ENCODE measurements around the gene DIP2C.

Gene DIP2C

GRCh38 chr10:497898-498451 lies 191.5 kb downstream of the DIP2C start:
- TF ChIP-seq, protein P1, sequence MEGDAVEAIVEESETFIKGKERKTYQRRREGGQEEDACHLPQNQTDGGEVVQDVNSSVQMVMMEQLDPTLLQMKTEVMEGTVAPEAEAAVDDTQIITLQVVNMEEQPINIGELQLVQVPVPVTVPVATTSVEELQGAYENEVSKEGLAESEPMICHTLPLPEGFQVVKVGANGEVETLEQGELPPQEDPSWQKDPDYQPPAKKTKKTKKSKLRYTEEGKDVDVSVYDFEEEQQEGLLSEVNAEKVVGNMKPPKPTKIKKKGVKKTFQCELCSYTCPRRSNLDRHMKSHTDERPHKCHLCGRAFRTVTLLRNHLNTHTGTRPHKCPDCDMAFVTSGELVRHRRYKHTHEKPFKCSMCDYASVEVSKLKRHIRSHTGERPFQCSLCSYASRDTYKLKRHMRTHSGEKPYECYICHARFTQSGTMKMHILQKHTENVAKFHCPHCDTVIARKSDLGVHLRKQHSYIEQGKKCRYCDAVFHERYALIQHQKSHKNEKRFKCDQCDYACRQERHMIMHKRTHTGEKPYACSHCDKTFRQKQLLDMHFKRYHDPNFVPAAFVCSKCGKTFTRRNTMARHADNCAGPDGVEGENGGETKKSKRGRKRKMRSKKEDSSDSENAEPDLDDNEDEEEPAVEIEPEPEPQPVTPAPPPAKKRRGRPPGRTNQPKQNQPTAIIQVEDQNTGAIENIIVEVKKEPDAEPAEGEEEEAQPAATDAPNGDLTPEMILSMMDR (IDR thresholded peaks at IDR 0.05; ENCODE audit: control insufficient read depth, extremely low read depth, insufficient read depth) = no peak
- H3K4me3 ChIP-seq (ENCODE audit: low read depth, low read length) = no peak overlapping the region
- DNase-seq (ENCODE audit: low read depth) = no peak

DNA sequence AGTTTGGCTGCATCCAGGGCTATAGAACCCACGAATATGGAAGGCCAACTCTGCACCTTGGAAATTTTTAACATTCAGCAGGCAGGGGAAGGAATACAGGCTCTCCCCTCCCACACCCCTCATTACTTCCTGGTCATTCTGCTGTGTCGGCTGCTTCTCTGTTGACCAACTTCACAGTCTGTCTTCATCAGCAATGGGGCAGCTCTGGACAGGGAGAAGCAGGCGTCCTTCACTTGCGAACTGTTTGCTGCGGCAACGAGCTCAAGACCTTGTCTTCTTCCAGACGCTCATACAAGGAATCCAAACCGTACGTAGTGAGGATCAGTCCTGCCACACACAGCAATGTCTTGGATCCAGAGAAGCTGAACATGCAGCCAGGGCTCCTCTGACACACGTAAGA lies 192.2 kb downstream of the DIP2C start:
- TF ChIP-seq, protein P1 (IDR thresholded peaks at IDR 0.05; ENCODE audit: control insufficient read depth, extremely low read depth, insufficient read depth) = no peak
- no peak for DNase-seq (ENCODE audit: low read depth)
- H3K4me3 ChIP-seq (ENCODE audit: low read depth, low read length) = no peak overlapping the region

- DNase-seq (ENCODE audit: low read depth) = no peak
- TF ChIP-seq, protein P1 (IDR thresholded peaks at IDR 0.05; ENCODE audit: control insufficient read depth, extremely low read depth, insufficient read depth) = no peak
- no peak overlapping the region for H3K4me3 ChIP-seq (ENCODE audit: low read depth, low read length)
These were observed 194.9 kb downstream of the DIP2C start for GRCh38 chr10:494556-494955.

DNA sequence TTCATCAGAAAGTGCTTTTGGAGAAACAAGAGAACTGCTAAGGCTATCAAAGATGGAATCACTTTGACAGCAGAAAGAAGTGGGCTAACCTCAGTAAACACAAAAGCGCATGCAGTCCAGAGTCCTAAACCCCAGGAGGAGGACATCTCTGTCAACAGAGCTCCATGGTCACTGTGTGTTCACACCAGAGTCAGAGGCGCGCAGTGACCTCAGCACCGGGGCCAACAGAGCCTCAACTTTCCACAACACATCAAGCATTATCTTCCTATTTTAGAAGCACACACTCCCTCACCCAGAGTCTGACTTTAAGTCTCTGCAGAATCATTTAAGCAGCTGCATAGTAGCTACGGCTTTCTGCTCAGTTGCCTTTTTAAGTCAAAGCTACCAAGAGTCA lies 195.3 kb downstream of the DIP2C start:
- no peak for DNase-seq (ENCODE audit: low read depth)
- no peak overlapping the region for H3K4me3 ChIP-seq (ENCODE audit: low read depth, low read length)
- TF ChIP-seq, protein P1 (IDR thresholded peaks at IDR 0.05; ENCODE audit: control insufficient read depth, extremely low read depth, insufficient read depth) = no peak

GRCh38 chr10:493391-494148 lies 195.9 kb downstream of the DIP2C start:
- DNase-seq (ENCODE audit: low read depth) = no peak

DNA sequence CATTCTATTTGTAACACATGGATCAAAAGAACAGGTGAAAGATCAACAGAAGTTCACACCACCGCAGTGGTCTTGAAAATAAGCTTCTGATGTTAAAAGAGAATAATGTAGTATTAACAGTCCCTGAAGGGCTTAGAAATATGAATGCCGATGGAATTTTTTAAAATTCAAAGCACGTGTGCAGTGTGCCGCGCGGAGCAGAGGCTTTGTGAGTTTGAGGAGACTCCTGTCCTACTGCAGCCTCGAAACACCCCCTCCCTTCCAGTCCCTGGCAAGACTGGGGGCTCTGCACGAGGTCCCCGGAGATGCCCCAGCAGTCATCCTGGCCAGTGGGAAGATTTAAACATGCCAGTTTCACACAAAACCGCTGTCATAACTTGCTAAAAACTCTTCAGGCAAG lies 196.6 kb downstream of the DIP2C start:
- no peak overlapping the region for H3K4me3 ChIP-seq (ENCODE audit: low read depth, low read length)
- TF ChIP-seq, protein P1 (IDR thresholded peaks at IDR 0.05; ENCODE audit: control insufficient read depth, extremely low read depth, insufficient read depth) = no peak
- no peak for DNase-seq (ENCODE audit: low read depth)

More at GRCh38 chr10:493391-494148, 195.9 kb downstream of the DIP2C start:
- TF ChIP-seq, protein P1 (IDR thresholded peaks at IDR 0.05; ENCODE audit: control insufficient read depth, extremely low read depth, insufficient read depth) = no peak
- H3K4me3 ChIP-seq (ENCODE audit: low read depth, low read length) = no peak overlapping the region
